ENCODE data around the gene SP2.

- TF ChIP-seq CTCF (IDR thresholded peaks at IDR 0.05): no peak
- no peak for TF ChIP-seq POLR2A (IDR thresholded peaks at IDR 0.05)
Observed at GRCh38 chr17:47884427-47884740, 11.7 kb upstream of the SP2 start.

Data from esophagus squamous epithelium (tissue), 4 donors.